Endometrial microvascular endothelial cells (primary cell): Measurements from ENCODE around the gene ATP8A2. TPM values are rescaled to one million over a fixed set of nuclear protein-coding genes. Genes with fewer than 3 reads are reported as not detected.

Source experiments
- in situ Hi-C: cut with HindIII; loops from 2 replicates; pipeline ENCODE4 v1.10.0; 2017; ENCODE audit warnings: low sequenced_read_pairs, low pct_unique_long_range_greater_than_20kb; ENCODE audit errors: inconsistent ontology term
- total RNA-seq: library from RNA; depleted of rRNA; stranded (reverse); fragments of >200 nt; gene quantifications from one replicate; pipeline ENCODE4 v1.2.3, GENCODE V29; 2015; ENCODE audit errors: inconsistent ontology term

Gene ATP8A2
- total RNA-seq, 1 donor from 2014 or later: not detected

DNA sequence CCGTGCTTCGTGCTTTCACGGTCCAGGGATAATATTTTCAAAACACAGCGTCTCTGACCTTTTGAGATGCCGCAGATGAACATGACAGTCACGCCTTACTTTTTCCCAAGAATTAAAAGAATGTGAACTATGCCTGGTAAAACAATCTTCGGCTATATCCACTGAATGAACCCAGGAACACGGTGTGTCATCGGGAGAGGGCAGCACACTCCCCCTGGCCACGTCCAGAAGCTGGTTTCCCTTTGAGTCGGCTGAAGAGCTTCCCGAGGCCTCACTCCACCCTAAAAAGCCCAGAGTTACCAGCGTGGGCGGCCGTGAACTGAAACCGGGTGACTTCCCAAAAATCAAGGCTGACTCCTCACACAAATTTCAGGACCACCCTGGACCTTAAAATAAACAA lies 702.9 kb downstream of the ATP8A2 start:
- in situ Hi-C loops: no loop called here

Other genes starting within 250 kb of the ATP8A2 start
- not detected for gene AMER2, start 199.7 kb upstream of the ATP8A2 start, total RNA-seq
- gene MTMR6, start 84.5 kb upstream of the ATP8A2 start, total RNA-seq: 24.4 TPM
- gene NUP58, start 70.3 kb upstream of the ATP8A2 start, total RNA-seq: 40.8 TPM